Central memory CD4-positive, alpha-beta T cell (primary cell): ENCODE measurements around the gene OTOF.
A peak's percentile ranks its signal among the peaks of the same experiment; 100 is the strongest.

ENCODE experiments used
- DNase-seq: peaks from one replicate; pipeline ENCODE4 v3.0.0; 2022
- total RNA-seq, 3 experiments: gene quantifications; one replicate each; lab custom pipeline; 2026; lab: John Stamatoyannopoulos, UW

Gene OTOF
- total RNA-seq = 0.49 to 0.96 (median 0.82) reads per million in 3 experiments

DNA sequence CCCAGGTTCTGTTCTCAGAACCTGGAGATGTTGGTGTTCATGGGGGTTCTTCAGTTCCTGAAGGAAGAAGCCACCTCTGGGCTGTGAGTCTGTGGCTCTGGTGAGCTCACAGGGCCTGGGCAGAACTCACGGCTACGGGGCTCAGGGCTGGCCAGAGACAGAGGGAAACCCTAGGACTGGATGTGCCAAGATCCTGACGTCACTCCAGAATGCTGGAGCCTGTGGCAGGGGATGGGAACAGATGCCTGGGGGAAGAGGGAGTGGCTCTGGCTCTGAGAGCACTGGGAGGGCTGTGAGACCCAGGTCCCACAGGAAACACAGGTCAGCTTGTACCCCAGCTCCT, at the start of gene OTOF:
Gene OTOF, minus strand, starts transcription at position 214 of the 343 bp plus-strand sequence.
- DNase-seq = no peak

DNA sequence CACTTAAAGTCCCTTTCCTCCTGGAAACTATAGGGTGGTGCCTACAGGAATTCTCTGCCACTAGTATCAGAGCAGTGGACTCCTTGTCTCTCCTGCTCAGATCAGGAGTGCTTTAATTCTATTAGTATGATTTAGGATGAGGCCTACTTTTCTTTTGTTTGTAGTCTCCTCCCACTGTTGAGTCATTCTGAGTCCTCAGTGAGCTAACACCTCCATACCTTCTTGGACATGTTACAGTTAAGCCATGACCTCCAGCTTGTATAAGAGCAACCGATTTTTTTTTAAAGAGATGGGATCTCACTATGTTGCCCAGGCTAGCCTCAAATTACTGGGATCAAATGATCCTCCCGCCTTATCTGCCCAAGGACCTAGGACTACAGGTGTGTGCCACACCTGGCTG, 48.7 kb upstream of the OTOF start:
- no peak for DNase-seq

DNA sequence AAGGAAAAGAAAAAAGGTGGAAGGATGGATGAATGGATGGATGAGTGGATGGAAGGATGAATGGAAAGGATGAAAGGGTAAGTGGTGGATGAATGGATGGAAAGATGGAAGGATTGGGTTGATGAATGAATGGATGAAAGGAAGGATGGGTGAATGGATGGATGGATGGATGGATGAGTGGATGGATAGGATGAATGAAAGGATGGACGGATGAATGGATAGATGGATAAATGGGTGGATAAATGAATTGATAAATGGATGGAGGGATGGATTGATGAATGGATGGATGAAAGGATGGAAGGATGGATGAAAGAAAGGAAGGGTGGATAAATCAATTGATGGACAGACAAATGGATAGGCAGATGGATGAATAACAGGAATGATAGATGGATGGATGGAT, 48.2 kb upstream of the OTOF start:
- DNase-seq = no peak

DNA sequence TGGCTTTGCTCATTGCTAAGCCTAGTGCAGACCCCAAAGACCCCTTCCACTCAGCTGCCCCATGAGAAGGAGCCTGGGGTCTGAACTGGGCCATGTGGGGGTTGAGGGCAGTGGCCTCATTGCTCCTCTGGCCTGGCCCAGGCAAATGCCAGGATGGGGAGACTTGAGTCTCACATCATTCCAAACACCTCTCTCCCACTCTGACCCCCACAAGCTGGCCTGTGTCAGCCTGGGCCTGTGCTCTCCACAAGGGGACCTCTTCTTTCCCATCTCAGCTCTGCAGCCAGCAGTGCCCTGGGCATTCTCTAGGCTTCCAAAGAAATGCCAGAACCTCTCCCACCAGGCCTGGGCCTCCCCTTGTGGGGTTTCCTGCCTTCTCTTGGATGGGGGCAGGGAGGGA, 45.8 kb upstream of the OTOF start:
- DNase-seq = no peak

DNA sequence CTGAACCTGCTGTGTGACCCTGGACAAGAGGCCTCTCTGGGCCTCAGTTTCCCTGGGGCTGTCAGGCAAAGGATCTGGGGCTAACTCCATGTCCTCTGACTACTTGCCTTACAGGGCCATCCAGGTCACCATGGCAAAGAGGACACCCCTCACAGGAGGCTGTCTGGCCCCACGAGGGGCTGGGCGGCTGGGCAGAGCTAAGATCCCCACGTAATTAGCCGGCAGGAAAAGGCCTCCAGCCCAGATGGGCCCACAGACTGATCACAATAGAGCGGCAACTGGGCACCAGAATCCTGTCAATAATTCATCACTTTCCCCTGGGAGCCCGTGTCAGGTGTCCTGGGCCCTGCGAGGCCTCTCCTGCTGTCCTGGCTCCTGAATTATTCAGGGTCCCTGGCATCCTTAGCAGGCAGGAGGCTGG, 44.8 kb upstream of the OTOF start:
- DNase-seq = no peak

GRCh38 chr2:26522325-26522724, 44.4 kb upstream of the OTOF start:
- DNase-seq = no peak

DNA sequence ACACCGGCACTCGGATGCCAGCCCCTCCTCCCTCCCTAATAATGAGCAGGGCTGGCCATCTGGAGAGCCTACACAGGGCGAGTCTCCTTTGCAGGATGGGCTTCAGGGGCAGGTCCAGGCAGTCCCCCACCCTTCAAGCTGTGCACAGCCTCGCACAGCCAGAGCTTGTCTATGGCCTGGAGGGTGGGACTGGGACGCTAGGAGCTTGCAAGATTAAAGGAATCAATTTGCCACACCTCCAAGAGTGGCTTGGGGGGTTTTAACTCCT, 43.9 kb upstream of the OTOF start:
- DNase-seq = no peak

DNA sequence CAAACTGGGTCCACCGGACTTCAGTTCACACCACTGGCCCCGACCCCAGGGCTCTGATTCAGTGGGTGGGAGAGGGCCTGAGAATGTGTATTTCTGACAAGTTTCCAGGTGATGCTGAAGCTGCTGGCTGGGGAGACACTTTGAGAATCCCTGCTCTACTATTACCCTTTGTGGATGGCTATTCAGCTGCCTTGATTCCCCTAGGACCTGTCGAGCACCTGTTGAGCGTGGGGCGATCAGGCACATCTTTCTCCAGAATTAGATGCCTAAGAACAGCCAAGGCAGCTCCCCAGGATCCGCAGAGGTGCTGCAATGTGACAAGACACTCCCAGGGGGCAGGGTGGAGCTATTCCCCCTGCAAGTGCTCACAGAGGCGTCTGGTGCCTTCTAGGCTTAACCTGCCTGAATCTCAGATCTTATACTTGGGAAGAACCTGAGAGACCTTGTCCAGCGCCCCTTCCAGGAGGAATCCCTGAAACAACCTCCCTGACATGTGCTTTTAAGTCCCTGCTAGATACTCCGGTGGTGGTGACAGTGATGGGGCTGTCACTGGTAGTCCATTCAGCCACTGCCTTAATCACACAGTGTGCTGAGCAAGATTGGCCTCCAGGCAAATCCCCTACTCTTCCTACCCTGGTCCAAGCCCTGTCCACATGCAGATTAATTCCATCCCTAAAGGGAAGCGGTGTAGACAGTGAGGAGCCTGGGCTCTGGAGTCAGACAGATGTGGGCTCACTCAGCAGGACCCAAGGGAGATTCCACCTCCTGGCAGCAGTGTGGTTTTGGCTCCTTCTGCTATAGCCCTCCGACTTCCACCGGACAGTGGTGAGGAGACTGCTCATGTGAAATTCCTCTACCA, 43.4 kb upstream of the OTOF start:
- DNase-seq = no peak

- no peak for DNase-seq
Observed at GRCh38 chr2:26520148-26520449, 42.2 kb upstream of the OTOF start.

GRCh38 chr2:26519396-26520147, 41.6 kb upstream of the OTOF start:
- DNase-seq = peak; percentile 4

DNA sequence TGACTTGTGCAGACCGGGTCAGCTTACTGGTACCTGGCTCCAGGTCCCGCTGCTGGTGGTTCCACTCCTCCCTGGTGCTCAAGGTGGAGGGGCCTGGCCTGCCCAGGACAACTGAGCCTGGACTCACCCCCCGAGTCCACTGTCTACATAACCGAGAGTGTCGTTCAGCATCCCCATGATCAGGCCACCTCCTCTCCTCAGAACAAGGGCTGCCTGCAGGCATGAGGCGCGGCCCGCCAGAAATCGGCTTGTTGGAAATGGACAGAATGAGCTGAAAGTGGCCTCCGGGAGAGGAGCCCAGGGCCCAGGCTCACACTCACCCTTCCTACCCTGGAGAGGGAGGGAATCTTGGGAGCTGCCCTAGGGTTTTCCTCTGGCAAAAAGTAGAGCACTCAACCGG, 38.9 kb upstream of the OTOF start:
- no peak for DNase-seq

DNA sequence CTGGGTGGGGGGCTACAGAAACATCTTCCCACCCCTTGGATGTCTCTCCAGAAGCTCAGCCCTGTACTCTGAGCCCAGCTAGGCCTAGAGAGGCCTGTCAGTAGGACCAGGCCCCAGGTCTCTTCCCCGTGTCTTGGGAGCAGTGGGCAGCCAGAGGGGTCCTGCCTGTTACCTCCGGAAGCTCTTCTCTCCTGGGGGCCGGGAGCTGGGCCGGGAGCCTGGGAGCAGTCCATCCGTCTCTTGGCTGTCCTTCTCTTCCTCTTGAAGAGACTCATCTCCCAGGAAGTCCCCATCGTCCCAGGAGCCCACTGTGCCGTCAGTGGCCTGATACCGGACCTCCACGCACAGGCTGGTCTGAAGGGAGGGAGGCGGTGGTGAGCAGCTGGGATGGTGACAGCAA, 38.3 kb upstream of the OTOF start:
- DNase-seq = no peak

- no peak for DNase-seq
Observed at GRCh38 chr2:26515771-26516170, 37.8 kb upstream of the OTOF start.

DNA sequence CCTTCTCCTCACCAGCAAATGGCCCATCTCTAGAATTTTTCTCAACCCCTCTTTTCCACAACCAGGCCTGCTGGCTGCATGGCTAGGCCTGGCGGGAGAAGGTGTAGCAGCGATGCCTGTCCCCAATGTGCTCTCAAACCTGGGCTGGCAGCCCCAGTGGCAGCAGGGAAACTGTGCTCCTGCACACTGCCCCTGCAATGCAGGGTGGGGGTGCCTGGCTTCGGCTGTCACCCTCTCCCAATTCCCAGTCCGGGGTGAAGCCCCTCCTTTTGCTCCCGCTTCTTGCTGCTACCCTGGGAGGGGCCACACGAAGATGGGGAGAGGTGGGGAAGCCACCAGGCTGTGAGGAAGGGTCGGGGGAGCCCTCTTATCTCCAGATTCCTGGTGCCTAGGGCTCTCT, 36.1 kb upstream of the OTOF start:
- no peak for DNase-seq

GRCh38 chr2:26513261-26513660, 35.3 kb upstream of the OTOF start:
- DNase-seq = no peak

DNA sequence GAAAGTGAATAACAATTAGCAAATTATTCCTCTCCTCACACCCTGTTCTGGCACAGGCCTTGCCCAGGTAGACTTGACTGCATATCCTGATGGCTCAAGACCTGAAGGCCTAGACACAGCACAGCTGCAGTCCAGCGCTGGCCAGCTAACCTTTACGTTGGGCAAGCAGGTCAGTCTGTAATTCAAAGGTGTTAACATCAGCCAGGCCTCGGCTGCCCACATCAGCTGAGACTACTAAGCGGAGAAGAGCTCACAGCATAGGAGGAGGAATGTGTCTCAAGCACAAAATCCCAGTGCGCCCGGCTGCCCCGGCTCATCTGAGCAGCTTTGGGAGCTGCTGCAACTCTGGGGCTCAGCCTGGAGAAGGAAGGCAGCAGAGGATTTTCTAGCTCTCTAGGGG, 33.5 kb upstream of the OTOF start:
- DNase-seq = no peak

DNA sequence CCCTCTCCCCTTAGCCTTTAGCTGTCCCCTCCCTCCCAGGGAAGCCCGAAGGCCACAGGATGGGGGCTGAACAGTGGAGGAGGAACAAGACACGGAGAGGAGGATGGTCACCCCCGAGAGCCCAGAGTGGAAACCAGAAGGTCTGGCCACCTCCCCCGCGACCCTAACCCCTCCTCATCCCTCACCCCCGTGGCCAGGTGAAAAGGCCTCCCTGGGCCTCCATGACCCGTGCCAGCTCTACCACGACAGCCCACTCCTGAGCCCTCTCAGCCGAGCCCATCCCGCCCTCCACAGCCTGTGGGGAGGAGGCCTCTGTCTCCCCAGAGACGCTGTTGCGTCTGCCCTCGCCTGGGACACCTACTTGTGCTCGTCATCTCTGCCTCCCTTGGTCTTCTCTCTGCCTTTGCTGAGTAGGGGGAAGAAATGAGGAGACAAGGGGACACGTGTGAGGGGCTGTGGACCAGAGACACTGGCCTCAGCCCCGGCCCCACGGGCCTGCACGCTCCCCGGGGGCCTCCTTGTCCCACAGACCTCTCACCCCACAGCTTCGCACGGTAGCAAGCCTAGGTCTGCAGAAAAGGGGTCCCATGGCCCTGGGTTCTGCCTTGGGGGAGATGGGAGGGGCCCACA, 32.5 kb upstream of the OTOF start:
- no peak for DNase-seq

GRCh38 chr2:26509141-26509540, 31.2 kb upstream of the OTOF start:
- DNase-seq = no peak

DNA sequence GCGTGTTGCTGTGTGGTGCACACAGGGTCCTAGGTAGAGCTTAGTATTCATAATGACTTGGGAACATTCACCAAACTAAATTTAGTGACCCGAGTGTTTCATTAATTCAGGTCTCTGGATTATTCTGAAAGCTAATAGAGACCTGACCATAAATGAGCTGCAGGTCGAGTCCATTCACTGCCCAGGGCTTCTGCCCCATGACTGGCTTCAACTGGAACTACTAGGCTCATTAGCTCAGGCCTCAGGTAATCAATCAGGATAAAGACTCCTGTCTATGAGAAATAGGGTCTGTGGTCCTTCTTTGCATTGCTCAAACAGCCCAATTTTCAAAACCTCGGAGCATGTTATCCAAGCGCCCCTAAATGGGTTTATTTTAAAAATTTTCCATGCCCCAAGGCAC, 30.0 kb upstream of the OTOF start:
- no peak for DNase-seq

DNA sequence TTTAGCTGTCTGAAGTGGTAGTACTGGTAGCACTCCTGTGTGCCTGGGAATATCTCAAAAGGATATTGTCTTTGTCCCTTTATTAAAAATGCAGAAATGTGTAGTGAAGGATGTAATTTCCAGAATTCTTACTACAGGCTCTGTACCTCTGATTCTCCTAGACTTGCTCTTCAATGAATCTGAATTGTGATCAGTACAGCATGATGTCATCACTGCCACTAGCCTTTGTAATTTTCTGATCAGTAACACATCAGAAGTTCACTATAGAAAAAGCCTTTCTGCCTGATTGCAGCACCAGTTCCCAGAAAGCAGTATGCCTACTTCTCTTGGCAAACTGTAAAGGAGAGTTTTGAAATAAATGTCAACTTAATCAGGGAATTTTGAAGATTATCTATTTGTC, 29.2 kb upstream of the OTOF start:
- no peak for DNase-seq

DNA sequence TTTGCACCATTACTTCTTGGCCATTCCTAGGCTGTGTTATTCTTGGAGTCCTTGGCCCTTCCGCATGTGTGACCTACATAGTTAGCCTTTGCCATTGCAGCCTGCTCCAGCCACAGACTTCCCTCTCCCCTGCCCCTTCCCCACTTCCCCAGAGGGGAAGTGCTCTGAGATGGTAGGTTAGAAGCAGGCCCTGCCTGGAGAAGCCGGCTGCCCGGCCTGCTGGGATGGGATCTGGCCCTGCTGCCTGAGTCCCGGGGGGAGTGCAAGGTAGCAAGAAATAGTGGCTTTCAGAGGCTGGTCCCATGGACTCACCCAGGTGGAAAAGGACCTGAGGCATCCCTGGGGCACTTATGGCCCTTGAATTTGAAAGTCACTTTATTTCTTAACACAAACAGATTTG, 28.4 kb upstream of the OTOF start:
- DNase-seq = no peak

DNA sequence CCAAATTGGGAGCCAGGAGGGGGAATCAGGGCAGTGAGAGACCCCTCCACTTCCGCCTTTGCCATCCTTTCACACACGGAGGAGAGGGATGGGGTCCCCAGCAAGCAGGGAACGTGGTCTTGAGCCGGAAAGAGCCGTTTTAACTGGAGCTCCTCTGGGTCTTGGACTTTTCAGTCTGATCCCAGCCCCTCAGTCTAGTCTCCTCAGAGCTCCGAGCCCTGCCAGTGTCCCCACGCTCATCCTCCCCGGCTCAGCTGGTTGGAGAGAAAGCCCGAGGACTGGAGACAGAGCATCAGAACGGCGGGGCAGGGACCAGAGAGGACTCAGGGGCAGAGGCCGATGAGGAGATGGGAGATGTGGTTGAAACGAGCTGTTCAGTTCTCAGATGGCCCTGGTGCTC, 26.1 kb upstream of the OTOF start:
- DNase-seq = no peak

- peak; percentile 64 for DNase-seq
Observed at GRCh38 chr2:26503231-26503880, 25.4 kb upstream of the OTOF start.

GRCh38 chr2:26500406-26500805, 22.5 kb upstream of the OTOF start:
- no peak for DNase-seq
